NCI-H526 (cell line): ENCODE measurements around the gene IER5L.
"Not testable (repeated sequence)": the region's sequence is repeated elsewhere in the genome, so short reads cannot be mapped to it uniquely, and the experiment has no call there.

Source experiments
- DNase-seq, 2 experiments: peaks; one replicate each; lab custom pipeline; 2025; lab: John Stamatoyannopoulos, UW

Gene IER5L

GRCh38 chr9:129202613-129203555, 24.8 kb upstream of the IER5L start:
- peak in 1 of 2 experiments; percentile 63 for DNase-seq

GRCh38 chr9:129201866-129202265, 23.8 kb upstream of the IER5L start:
- no peak for DNase-seq

- no peak for DNase-seq
Measured at GRCh38 chr9:129201289-129201688, 23.2 kb upstream of the IER5L start.

GRCh38 chr9:129200255-129200654, 22.2 kb upstream of the IER5L start:
- no peak for DNase-seq

GRCh38 chr9:129199044-129199435, 21.0 kb upstream of the IER5L start:
- no peak for DNase-seq

- DNase-seq = no peak
Measured at GRCh38 chr9:129198319-129199043, 20.4 kb upstream of the IER5L start.

- no peak for DNase-seq
Measured at GRCh38 chr9:129197978-129198318, 19.9 kb upstream of the IER5L start.

- not testable (repeated sequence) for DNase-seq
Measured at GRCh38 chr9:129197045-129197444, 19.0 kb upstream of the IER5L start.

GRCh38 chr9:129195606-129196005, 17.5 kb upstream of the IER5L start:
- DNase-seq = no peak

- DNase-seq = no peak
Measured at GRCh38 chr9:129194221-129194620, 16.2 kb upstream of the IER5L start.

GRCh38 chr9:129193655-129194054, 15.6 kb upstream of the IER5L start:
- DNase-seq = no peak

GRCh38 chr9:129191234-129191633, 13.2 kb upstream of the IER5L start:
- no peak for DNase-seq

GRCh38 chr9:129189971-129190370, 11.9 kb upstream of the IER5L start:
- DNase-seq = not testable (repeated sequence)

- no peak for DNase-seq
Measured at GRCh38 chr9:129187042-129187441, 9.0 kb upstream of the IER5L start.

GRCh38 chr9:129185991-129186390, 7.9 kb upstream of the IER5L start:
- no peak for DNase-seq

GRCh38 chr9:129185402-129185801, 7.3 kb upstream of the IER5L start:
- DNase-seq = no peak

GRCh38 chr9:129184596-129185122, 6.6 kb upstream of the IER5L start:
- DNase-seq = no peak

GRCh38 chr9:129184219-129184524, 6.1 kb upstream of the IER5L start:
- no peak for DNase-seq

- DNase-seq = peak in 1 of 2 experiments; percentile 21
Measured at GRCh38 chr9:129183495-129184218, 5.6 kb upstream of the IER5L start.

- DNase-seq = peak in 1 of 2 experiments; percentile 18
Measured at GRCh38 chr9:129182625-129183494, 4.8 kb upstream of the IER5L start.

- DNase-seq = no peak
Measured at GRCh38 chr9:129182122-129182521, 4.1 kb upstream of the IER5L start.
